Upper lobe of left lung (tissue), 4 donors: Measurements from ENCODE around the gene RNF187.

Experiments
- CTCF ChIP-seq, 6 experiments: fragments of 450-650 bp in 4 of 6; fragments of 200-600 bp in 2 of 6; sonication (generic) in 2 of 6; IDR thresholded peaks; one replicate each; pipeline ENCODE4 v1.5.1; 2016 to 2019; ENCODE audit warnings: antibody characterized with exemption in 6 of 6
- POLR2A ChIP-seq, 4 donors: fragments of 450-650 bp; IDR thresholded peaks; one replicate each; pipeline ENCODE4 v1.5.1; 2016 to 2017; ENCODE audit warnings: antibody characterized with exemption in 4 of 4, mild to moderate bottlenecking in 2 of 4

- TF ChIP-seq CTCF (IDR thresholded peaks at IDR 0.05) = no peak
- TF ChIP-seq POLR2A (IDR thresholded peaks at IDR 0.05) = no peak
Measured at GRCh38 chr1:228541725-228542124, 54.5 kb downstream of the RNF187 start.
